HG03064 (cell line): ENCODE data around the gene P4HA2.
"Not testable (repeated sequence)": the region's sequence is repeated elsewhere in the genome, so short reads cannot be mapped to it uniquely, and the experiment has no call there.

Experiments used
- ATAC-seq: cut with Tn5 transposase; IDR thresholded peaks from one replicate; pipeline ENCODE4 v1.9.1; 2021; ENCODE audit warnings: low read depth; ENCODE audit not compliant: unreplicated experiment

The P4HA2 gene

GRCh38 chr5:132162945-132163344, 64.7 kb downstream of the P4HA2 start:
- no peak for ATAC-seq

- ATAC-seq = not testable (repeated sequence)
Observed at GRCh38 chr5:132161574-132162326, 65.9 kb downstream of the P4HA2 start.

DNA sequence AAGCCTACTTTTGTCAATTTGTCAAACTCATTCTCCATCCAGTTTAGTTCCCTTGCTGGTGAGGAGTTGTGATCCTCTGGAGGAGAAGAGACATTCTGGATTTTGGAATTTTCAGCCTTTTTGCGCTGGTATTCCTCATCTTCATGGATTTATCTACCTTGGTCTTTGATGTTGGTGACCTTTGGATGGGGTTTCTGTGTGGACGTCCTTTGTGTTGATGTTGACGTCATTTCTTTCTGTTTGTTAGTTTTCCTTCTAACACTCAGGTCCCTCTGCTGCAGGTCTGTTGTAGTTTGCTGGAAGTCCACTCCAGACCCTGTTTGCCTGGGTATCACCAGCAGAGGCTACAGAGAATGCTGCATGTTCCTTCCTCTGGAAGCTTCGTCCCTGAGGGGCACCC, 71.2 kb downstream of the P4HA2 start:
- no peak for ATAC-seq

- no peak for ATAC-seq
Observed at GRCh38 chr5:132150565-132150964, 77.1 kb downstream of the P4HA2 start.

- ATAC-seq = no peak
Observed at GRCh38 chr5:132147663-132148062, 80.0 kb downstream of the P4HA2 start.

DNA sequence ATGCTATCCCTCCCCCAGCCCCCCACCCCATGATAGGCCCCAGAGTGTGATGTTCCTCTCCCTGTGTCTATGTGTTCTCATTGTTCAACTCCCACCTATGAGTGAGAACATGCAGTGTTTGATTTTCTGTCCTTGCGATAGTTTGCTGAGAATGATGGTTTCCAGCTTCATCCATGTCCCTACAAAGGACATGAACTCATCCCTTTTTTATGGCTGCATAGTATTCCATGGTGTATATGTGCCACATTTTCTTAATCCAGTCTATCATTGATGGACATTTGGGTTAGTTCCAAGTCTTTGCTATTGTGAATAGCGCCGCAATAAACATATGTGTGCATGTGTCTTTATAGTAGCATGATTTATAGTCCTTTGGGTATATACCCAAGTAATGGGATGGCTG, 82.3 kb downstream of the P4HA2 start:
- not testable (repeated sequence) for ATAC-seq

DNA sequence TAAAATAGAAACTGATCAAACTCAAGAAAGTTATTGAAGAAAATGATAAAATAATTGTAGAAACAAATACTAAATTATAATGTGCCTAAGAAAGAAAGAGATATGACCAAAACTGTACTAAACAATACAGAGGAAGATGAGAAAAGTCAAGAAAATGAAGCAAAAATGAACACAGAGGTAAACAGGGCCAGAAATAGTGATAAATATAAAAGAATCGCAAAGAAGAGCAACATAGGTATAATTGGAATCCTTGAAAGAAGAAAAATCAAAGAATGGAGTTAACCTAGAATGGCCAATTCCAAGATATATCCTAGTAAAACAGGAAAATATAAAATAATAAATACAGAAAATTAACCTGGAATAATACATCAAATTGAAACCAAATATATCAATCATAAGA, 84.5 kb downstream of the P4HA2 start:
- ATAC-seq = no peak

DNA sequence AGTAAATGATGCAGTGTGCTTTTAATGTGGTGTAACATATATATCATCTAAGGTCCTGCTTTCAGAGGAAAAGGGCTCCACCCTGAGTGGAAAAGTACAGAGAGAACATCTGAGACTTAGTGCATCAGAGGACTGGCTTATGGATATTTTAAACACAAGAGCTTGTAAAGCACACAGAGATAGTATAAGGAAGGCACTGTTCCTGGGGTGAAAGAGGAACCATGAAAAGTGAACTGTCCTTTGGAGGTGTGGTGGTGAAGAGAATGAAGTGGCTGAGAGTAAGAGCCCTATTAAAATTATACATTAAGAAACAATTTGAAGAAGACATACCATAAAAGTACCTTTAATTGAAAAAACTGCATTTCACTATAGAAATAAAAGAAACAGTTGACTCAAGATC, 85.2 kb downstream of the P4HA2 start:
- ATAC-seq = no peak
